HuH-7.5 (cell line): Measurements from ENCODE around the gene SLC6A2.

Experiments used
- DNase-seq: peaks from one replicate; pipeline ENCODE4 v3.0.0; 2011; ENCODE audit warnings: low spot score

The SLC6A2 gene

GRCh38 chr16:55672471-55672870, 16.7 kb downstream of the SLC6A2 start:
- no peak for DNase-seq

- DNase-seq, result no peak
Observed at GRCh38 chr16:55678161-55678821, 22.5 kb downstream of the SLC6A2 start.

- DNase-seq, result no peak
Observed at GRCh38 chr16:55682086-55682485, 26.3 kb downstream of the SLC6A2 start.

GRCh38 chr16:55685973-55686372, 30.2 kb downstream of the SLC6A2 start:
- no peak for DNase-seq

GRCh38 chr16:55686671-55687070, 30.9 kb downstream of the SLC6A2 start:
- no peak for DNase-seq

GRCh38 chr16:55687802-55688201, 32.0 kb downstream of the SLC6A2 start:
- no peak for DNase-seq

GRCh38 chr16:55690841-55691240, 35.1 kb downstream of the SLC6A2 start:
- no peak for DNase-seq

GRCh38 chr16:55691771-55692170, 36.0 kb downstream of the SLC6A2 start:
- no peak for DNase-seq

- no peak for DNase-seq
Observed at GRCh38 chr16:55695595-55695994, 39.8 kb downstream of the SLC6A2 start.

- DNase-seq, result no peak
Observed at GRCh38 chr16:55697867-55698266, 42.1 kb downstream of the SLC6A2 start.

- no peak for DNase-seq
Observed at GRCh38 chr16:55698331-55698730, 42.5 kb downstream of the SLC6A2 start.

GRCh38 chr16:55698946-55699345, 43.2 kb downstream of the SLC6A2 start:
- DNase-seq, result no peak

GRCh38 chr16:55699616-55700015, 43.8 kb downstream of the SLC6A2 start:
- DNase-seq, result no peak

GRCh38 chr16:55700067-55700466, 44.3 kb downstream of the SLC6A2 start:
- DNase-seq, result no peak

- no peak for DNase-seq
Observed at GRCh38 chr16:55700961-55701360, 45.2 kb downstream of the SLC6A2 start.

GRCh38 chr16:55701442-55702319, 45.9 kb downstream of the SLC6A2 start:
- no peak for DNase-seq

GRCh38 chr16:55703003-55704001, 47.5 kb downstream of the SLC6A2 start:
- no peak for DNase-seq

- DNase-seq, result no peak
Observed at GRCh38 chr16:55706739-55707384, 51.1 kb downstream of the SLC6A2 start.

GRCh38 chr16:55709801-55710200, 54.0 kb downstream of the SLC6A2 start:
- no peak for DNase-seq

GRCh38 chr16:55710466-55710865, 54.7 kb downstream of the SLC6A2 start:
- no peak for DNase-seq

GRCh38 chr16:55711959-55712876, 56.4 kb downstream of the SLC6A2 start:
- peak; percentile 31 for DNase-seq
